Right lobe of liver (tissue), 6 donors: Measurements from ENCODE around the gene C22orf31. TPM values are rescaled to one million over a fixed set of nuclear protein-coding genes. Genes with fewer than 3 reads are reported as not detected.

Source experiments
- ATAC-seq, 4 donors: fragments of 200-7000 bp; cut with Tn5 transposase; one replicate each; pipeline ENCODE4 v1.9.1; 2020; ENCODE audit warnings: mild to moderate bottlenecking in 4 of 4, moderate library complexity in 4 of 4
- DNase-seq, 3 donors: peaks; one replicate each; pipeline ENCODE4 v3.0.0-alpha.2; 2020
- H3K27ac ChIP-seq, 3 donors: fragments of 200-600 bp; one replicate each; pipeline ENCODE4 v1.8.0; 2022
- H3K27me3 ChIP-seq, 2 donors: fragments of 200-600 bp; one replicate each; pipeline ENCODE4 v1.8.0; 2022
- H3K36me3 ChIP-seq, 4 donors: fragments of 200-600 bp; sonication (generic) in 1 of 4; one replicate each; pipeline versions ENCODE4 v1.5.1 to v1.8.0; 2017 to 2022; ENCODE audit warnings: control low read depth in 1 of 4
- H3K4me1 ChIP-seq, 4 donors: fragments of 200-600 bp; sonication (generic) in 1 of 4; one replicate each; pipeline versions ENCODE4 v1.5.1 to v1.8.0; 2017 to 2022; ENCODE audit warnings: control low read depth in 1 of 4
- H3K4me3 ChIP-seq, 3 donors: fragments of 200-600 bp; one replicate each; pipeline ENCODE4 v1.8.0; 2022
- H3K9me3 ChIP-seq, 4 donors: fragments of 200-600 bp; sonication (generic) in 1 of 4; one replicate each; pipeline versions ENCODE4 v1.5.1 to v1.8.0; 2017 to 2022; ENCODE audit warnings: control low read depth in 1 of 4
- CTCF ChIP-seq, 4 donors: fragments of 200-600 bp in 3 of 4; fragments of 450-650 bp in 1 of 4; IDR thresholded peaks; one replicate each; pipeline versions ENCODE4 v1.5.1 to v1.8.0; 2016 to 2022; ENCODE audit warnings: antibody characterized with exemption in 4 of 4, mild to moderate bottlenecking in 2 of 4
- POLR2A ChIP-seq: fragments of 450-650 bp; IDR thresholded peaks from one replicate; pipeline ENCODE4 v1.6.1; 2017; ENCODE audit warnings: antibody characterized with exemption, mild to moderate bottlenecking
- WGBS: methylation state at CpG from one replicate; pipeline ENCODE4 v1.1.6; 2018; ENCODE audit warnings: low coverage, low lambda C conversion rate; ENCODE audit not compliant: insufficient coverage; ENCODE audit errors: missing lambda C conversion rate; 5-methylcytosine and 5-hydroxymethylcytosine counted together
- intact Hi-C, 2 donors: fragments of 100-400 bp; cut with DNase I; formaldehyde crosslinking; loops; one replicate each; pipeline versions ENCODE4 v1.11.2 to v1.14.1; 2022
- total RNA-seq, 6 experiments: library from RNA; depleted of rRNA in 2 of 6; stranded (reverse); fragments of >200 nt in 2 of 6; fragmentation: NEBNext Ultra II Directional in 3 of 6; extraction: Animal tissue kit (Norgen Biotek cat#: 25700) in 3 of 6; gene quantifications; one replicate each; pipeline versions ENCODE4 v1.1.0 to v1.2.4, GENCODE V29; 2016 to 2023
- donor health status: DM: no; HTN: yes; CAD: no.
- donor health status: DM: no; HTN: no; CAD: no.
- donor health status: DM: no; HTN: no; CAD: no.
- donor health status: DM: no; HTN: yes; CAD: no.
- donor health status: DM: no; HTN: yes; CAD: no.

C22orf31 gene
- total RNA-seq, 6 experiments from 2014 or later = not detected

GRCh38 chr22:29026579-29026978, 35.1 kb downstream of the C22orf31 start:
- no peak overlapping the region for H3K27ac ChIP-seq
- no peaks in the 10 kb centered on the region for H3K9me3 ChIP-seq
- H3K36me3 ChIP-seq = no peaks in the 10 kb centered on the region
- 93% methylated on average over 3 of the region's 3 CpGs for WGBS
- intact Hi-C loops = no loop called here
- H3K4me1 ChIP-seq = peaks cover 2 to 60% (median 16%) of the 10 kb centered on the region in 4 donors
- H3K27me3 ChIP-seq = no peaks in the 10 kb centered on the region
- DNase-seq = no peak
- no peak for ATAC-seq
- TF ChIP-seq CTCF (IDR thresholded peaks at IDR 0.05) (no peak), POLR2A (no peak)
- H3K4me3 ChIP-seq = no peak overlapping the region

GRCh38 chr22:29023172-29023796, 38.3 kb downstream of the C22orf31 start:
- intact Hi-C loops = no loop called here
- peak; percentile 60 to 84 (median 79) for DNase-seq
- Histone ChIP-seq H3K4me3 (no peak overlapping the region), H3K27me3 (no peaks in the 10 kb centered on the region), H3K4me1 (peaks cover 2 to 55% (median 16%) of the 10 kb centered on the region in 4 donors), H3K9me3 (no peaks in the 10 kb centered on the region), H3K36me3 (no peaks in the 10 kb centered on the region), H3K27ac (peak overlapping the region; percentile 1 to 78 (median 76))
- peak; percentile 81 to 86 (median 82) for ATAC-seq
- WGBS = 19% methylated on average over 2 of the region's 3 CpGs
- TF ChIP-seq CTCF (IDR thresholded peaks at IDR 0.05) (no peak), POLR2A (no peak)

GRCh38 chr22:29022101-29022817, 39.4 kb downstream of the C22orf31 start:
- H3K4me3 ChIP-seq = peak overlapping the region in 2 of 3 donors; percentile 9 to 32
- no peaks in the 10 kb centered on the region for H3K27me3 ChIP-seq
- H3K27ac ChIP-seq = peak overlapping the region; percentile 9 to 78 (median 76)
- peak; percentile 74 to 78 (median 76) for ATAC-seq
- DNase-seq = no peak
- peak; percentile 32 for TF ChIP-seq POLR2A
- no peak for TF ChIP-seq CTCF (IDR thresholded peaks at IDR 0.05)
- no peaks in the 10 kb centered on the region for H3K9me3 ChIP-seq
- 23% methylated on average over 6 of the region's 6 CpGs for WGBS
- intact Hi-C loops = no loop called here
- no peaks in the 10 kb centered on the region for H3K36me3 ChIP-seq
- H3K4me1 ChIP-seq = peaks cover 2 to 58% (median 21%) of the 10 kb centered on the region in 4 donors

- ATAC-seq = peak in 3 of 4 donors; percentile 12 to 37 (median 19)
- H3K4me1 ChIP-seq = peaks cover under 1 to 75% (median 19%) of the 10 kb centered on the region in 4 donors
- peak overlapping the region in 2 of 3 donors; percentile 17 to 76 for H3K27ac ChIP-seq
Observed at GRCh38 chr22:29018293-29019189, 43.1 kb downstream of the C22orf31 start.

More at GRCh38 chr22:29018293-29019189, 43.1 kb downstream of the C22orf31 start:
- WGBS = 84% methylated on average over 4 of the region's 4 CpGs
- TF ChIP-seq CTCF (IDR thresholded peaks at IDR 0.05) = no peak
- no peak for TF ChIP-seq POLR2A
- no peak for DNase-seq
- H3K9me3 ChIP-seq = no peaks in the 10 kb centered on the region
- H3K36me3 ChIP-seq = no peaks in the 10 kb centered on the region
- intact Hi-C loops = no loop called here
- H3K4me3 ChIP-seq = no peak overlapping the region
- H3K27me3 ChIP-seq = no peaks in the 10 kb centered on the region
